ENCODE measurements around the gene IPPK.
"Not testable (repeated sequence)": the region's sequence is repeated elsewhere in the genome, so short reads cannot be mapped to it uniquely, and the experiment has no call there.

Gene IPPK

GRCh38 chr9:92576175-92576574, 93.8 kb downstream of the IPPK start:
- DNase-seq, result no peak

DNA sequence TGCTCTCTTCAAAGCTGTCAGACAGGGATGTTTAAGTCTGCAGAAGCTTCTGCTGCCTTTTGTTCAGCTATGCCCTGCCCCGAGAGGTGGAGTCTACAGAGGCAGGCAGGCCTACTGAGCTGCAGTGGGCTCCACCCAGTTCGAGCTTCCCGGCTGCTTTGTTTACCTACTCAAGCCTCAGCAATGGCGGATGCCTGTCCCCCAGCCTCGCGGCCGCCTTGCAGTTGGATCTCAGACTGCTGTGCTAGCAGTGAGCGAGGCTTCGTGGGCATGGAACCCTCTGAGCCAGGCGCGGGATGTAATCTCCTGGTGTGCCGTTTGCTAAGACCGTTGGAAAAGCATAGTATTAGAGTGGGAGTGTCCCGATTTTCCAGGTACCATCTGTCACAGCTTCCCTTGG, 96.3 kb downstream of the IPPK start:
- DNase-seq, result not testable (repeated sequence)

DNA sequence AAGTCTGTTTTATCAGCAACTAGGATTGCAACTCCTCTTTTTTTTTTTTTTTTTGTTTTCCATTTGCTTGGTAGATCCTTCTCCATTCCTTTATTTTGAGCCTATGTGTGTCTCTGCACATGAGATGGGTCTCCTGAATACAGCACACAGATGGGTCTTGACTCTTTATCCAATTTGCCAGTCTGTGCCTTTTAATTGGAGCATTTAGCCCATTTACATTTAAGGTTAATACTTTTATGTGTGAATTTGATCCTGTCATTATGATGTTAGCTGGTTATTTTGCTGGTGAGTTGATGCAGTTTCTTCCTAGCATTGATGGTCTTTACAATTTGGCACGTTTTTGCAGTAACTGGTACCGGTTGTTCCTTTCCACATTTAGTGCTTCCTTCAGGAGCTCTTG, 98.1 kb downstream of the IPPK start:
- not testable (repeated sequence) for DNase-seq

DNA sequence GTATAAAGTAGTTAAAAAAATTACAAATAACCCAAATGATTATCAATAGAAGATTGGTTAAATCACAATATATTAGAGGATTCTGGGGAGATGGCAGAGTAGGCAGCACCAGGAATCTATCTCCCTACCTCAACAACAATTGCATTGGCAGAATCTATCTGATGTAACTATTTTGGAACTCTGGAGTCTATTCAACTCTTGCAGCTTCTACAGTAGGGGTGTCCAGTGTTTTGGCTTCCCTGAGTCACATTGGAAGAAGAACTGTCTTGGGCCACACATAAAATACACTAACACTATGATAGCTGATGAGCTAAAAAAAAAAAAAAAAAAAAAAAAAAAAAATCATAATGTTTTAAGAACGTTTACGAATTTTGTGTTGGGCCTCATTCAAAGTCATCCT, 104.9 kb downstream of the IPPK start:
- DNase-seq, result no peak

DNA sequence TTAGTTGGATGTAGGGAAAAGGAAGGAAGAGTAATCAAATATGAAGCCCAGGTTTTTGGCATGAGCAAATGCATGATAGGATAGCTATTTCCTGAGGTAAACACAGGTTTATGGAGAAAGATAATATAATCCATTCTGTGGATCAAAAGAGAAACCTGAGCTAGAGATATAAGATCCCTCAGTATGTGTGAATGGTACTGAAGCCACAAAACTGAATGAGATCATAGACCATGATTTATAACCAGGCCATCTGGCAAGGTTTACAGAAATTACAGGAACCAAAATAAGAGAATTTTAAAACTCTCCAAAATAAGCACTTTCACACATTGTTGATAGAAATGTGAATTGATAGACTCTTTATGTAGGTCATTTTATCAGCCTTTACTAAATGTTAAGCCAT, 105.4 kb downstream of the IPPK start:
- no peak for DNase-seq

Data from activated CD8-positive, alpha-beta memory T cell treated with anti-CD3 and anti-CD28 coated beads, Interleukin-2, amount 50 U/mL, for 4 hours (primary cell).